ENCODE measurements around the gene DOC2B.

The DOC2B gene

DNA sequence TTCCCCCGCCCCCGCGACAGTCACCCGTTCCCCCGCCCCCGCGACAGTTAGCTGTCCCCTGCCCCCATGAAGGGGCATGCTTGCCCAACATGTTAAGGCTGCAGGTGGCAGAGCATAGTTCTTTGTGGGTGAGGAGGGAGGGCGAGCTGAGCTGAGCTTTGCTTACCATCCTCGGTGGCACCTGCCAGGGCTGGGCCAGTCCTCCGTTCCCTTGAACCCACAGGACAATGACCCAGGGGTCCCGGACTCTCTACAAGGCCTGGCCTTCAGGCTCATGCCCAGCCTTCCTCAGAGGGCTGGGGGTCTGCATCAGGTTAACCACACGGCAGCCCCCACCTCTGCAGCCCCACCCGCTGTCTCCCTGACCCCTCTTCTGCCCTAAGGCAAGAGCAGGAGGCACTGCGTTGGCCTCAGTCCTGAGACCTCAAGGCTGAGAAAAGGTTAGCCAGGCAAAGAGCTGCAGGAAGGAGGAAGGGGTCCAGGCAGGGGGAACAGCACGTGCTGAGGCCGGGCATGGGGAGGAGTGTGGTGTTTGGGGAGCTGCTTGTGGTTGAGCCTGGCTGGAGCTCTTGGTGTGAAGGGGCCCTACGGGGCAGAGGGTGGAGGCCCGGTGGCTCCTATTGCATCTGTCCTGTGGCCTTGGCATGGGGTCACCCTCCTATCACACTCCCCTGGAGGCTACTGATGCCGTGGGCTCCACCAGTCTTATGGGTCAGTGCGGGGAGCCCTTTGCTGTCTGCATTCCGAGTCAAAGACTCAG, 11.4 kb upstream of the DOC2B start:
- TF ChIP-seq, protein P1, sequence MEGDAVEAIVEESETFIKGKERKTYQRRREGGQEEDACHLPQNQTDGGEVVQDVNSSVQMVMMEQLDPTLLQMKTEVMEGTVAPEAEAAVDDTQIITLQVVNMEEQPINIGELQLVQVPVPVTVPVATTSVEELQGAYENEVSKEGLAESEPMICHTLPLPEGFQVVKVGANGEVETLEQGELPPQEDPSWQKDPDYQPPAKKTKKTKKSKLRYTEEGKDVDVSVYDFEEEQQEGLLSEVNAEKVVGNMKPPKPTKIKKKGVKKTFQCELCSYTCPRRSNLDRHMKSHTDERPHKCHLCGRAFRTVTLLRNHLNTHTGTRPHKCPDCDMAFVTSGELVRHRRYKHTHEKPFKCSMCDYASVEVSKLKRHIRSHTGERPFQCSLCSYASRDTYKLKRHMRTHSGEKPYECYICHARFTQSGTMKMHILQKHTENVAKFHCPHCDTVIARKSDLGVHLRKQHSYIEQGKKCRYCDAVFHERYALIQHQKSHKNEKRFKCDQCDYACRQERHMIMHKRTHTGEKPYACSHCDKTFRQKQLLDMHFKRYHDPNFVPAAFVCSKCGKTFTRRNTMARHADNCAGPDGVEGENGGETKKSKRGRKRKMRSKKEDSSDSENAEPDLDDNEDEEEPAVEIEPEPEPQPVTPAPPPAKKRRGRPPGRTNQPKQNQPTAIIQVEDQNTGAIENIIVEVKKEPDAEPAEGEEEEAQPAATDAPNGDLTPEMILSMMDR (IDR thresholded peaks at IDR 0.05; ENCODE audit: low read depth, low read length): no peak
- H3K4me3 ChIP-seq (ENCODE audit: low read depth, low read length): no peak overlapping the region

DNA sequence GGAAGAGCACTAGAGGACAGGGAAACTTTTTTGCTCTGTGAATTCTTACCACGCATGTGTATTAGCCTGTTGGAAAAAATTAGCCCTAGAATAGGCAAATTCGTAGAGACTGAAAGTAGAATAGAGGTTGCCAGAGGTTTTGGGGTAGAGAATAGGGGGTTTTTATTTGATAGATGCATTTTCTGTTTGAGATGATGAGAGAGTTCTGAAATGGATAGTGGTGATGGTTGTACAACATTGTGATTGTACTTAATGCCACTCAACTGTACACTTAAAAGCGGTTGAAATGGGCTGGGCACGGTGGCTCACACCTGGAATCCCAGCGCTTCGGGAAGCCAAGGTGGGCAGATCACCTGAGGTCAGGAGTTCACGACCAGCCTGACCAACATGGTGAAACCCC, 8.0 kb upstream of the DOC2B start:
- no peak overlapping the region for H3K4me3 ChIP-seq (ENCODE audit: low read depth, low read length)
- TF ChIP-seq, protein P1 (IDR thresholded peaks at IDR 0.05; ENCODE audit: low read depth, low read length): no peak

DNA sequence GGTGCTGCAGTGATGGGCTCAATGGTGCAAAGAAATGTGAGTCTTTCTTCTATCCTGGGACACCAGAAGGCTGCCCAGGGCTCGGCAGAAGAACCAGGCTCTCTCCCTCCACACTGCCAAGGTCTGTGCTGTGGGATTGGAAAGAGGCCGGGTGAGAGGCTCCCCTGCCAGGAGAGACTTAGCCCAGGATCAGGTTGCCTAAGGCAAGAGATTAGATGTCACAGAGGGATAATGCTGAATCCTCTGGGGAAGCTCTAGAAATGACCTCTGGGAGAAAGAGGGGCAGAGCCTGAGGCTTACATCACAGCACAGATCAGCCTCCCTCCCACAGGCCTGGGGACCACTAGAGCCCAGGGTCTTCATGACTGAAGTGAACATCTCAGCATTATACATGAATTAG, 5.7 kb upstream of the DOC2B start:
- TF ChIP-seq, protein P1 (IDR thresholded peaks at IDR 0.05; ENCODE audit: low read depth, low read length): no peak

DNA sequence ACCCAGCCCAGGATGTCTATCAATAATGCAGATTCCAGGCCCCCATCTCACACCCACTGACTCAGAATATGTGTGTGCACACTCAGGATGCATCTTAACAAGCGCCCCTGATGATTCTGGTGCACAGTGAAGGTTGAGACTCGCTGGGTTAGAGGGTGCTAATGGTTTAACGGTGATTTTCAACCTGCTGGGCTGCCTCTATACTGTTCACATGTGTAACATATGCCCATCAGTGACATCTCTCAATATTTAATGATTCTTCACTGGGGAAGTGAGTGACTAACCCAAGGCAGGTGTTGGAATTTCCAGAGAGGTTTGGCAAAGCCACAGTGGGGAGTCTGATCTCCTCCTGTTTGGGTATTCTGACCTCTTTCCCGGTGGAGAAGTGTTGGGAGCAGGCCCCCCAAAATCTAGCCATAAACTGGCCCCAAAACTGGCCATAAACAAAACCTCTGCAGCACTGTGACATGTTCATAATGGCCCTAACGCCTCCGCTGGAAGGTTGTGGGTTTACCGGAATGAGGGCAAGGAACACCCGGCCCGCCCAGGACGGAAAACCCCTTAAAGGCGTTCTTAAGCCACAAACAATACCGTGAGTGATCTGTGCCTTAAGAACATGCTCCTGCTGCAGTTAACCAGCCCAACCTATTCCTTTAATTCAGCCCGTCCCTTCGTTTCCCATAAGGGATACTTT, 4.1 kb upstream of the DOC2B start:
- TF ChIP-seq, protein P1 (IDR thresholded peaks at IDR 0.05; ENCODE audit: low read depth, low read length): no peak
- H3K4me3 ChIP-seq (ENCODE audit: low read depth, low read length): no peak overlapping the region

More for the DNA sequence above, 5.7 kb upstream of the DOC2B start:
- H3K4me3 ChIP-seq (ENCODE audit: low read depth, low read length): no peak overlapping the region

DNA sequence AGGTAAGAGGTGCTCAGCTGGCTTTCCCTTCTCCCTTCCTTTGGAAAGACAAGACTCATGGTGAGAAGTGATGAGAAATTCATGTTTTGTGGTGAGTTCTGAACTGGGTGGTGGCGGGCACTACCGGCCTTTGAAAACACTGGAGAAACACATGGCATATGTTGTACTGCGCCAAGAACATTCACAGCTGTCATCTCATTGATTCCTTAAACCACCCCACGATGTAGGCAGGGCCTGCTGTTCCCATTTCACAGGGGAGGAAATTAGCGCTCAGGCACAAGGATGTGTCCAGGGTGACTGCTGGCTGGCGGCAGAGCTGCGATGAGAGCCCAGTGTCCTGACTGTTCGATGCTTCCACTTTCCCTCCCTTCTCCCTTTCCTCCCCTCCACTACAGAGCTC, 1.6 kb upstream of the DOC2B start:
- H3K4me3 ChIP-seq (ENCODE audit: low read depth, low read length): no peak overlapping the region
- TF ChIP-seq, protein P1 (IDR thresholded peaks at IDR 0.05; ENCODE audit: low read depth, low read length): no peak

DNA sequence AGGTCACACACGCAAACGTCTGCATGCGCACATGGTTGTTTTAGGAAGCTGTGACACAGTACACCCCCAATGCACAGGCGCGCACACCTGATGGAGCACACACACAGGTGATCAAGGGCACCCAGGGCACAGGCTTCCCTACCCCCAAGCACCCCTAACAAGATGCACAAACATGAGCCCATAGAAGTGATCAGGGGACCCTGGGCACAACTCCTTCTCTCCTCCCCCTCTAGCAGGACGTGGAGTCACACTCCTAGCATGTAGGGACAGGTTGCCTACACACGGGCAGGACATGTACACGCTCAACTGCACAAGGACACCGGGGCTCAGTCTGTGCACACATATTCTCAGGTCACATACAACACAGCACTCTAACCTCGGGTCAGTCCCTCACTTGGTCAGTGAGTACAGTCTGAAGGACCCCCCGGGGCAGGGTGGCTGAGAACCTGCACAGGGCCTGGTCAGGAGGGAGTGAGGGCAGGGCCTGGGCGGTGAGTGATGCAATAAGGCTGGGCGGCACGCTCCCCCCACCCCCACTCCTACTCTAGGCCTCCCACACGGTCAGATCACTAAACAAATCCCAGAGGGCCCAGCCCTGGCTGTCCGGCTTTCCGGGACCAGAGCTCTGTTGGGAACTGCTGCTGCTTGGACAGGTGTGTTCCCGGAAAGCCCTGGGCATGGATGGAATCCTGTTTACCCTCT, 751 bp upstream of the DOC2B start:
- TF ChIP-seq, protein P1 (IDR thresholded peaks at IDR 0.05; ENCODE audit: low read depth, low read length): no peak
- H3K4me3 ChIP-seq (ENCODE audit: low read depth, low read length): no peak overlapping the region

All from WI38 (cell line).